AG20443 (cell line): Measurements from ENCODE around the gene EIF4A3.

ENCODE experiments used
- DNase-seq: peaks from one replicate; pipeline ENCODE4 v3.0.0; 2012; ENCODE audit warnings: low spot score, mixed read lengths

Gene EIF4A3

GRCh38 chr17:80133626-80133970, 13.3 kb downstream of the EIF4A3 start:
- DNase-seq = no peak

DNA sequence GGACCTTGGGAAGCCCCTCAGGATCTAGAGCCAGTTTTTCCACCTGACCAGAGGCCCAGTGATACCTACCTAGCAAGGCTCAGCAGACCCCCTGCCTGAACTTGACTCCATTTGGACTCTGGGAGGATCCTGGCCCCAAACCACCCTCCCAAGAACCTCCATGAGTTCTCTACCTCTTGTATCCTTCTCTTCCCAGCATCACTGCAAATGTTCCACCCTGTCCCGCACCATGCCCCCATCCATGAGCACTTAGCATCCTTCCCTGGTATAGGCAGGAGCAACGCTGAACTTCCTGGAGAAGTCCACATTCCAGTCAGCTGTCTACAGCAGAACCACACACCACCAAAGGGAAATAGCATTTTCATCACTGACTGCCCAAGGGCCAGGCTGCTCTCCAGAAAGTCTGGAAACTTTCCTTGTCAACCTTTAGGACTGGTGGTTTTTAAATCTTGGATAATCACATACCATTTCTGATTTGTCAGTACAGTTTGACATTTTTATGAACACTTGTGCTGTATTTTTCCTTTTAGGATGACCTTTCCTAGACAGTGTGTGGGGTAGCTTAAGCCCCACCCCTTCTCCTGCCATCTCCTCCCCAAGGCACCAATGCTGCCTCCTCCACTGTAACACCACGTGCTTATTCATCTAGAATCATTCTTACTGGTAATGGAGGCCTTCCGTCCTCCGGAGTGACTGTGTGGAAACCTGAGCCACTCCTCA, 13.9 kb downstream of the EIF4A3 start:
- DNase-seq = no peak

GRCh38 chr17:80130992-80131391, 15.9 kb downstream of the EIF4A3 start:
- DNase-seq = no peak

DNA sequence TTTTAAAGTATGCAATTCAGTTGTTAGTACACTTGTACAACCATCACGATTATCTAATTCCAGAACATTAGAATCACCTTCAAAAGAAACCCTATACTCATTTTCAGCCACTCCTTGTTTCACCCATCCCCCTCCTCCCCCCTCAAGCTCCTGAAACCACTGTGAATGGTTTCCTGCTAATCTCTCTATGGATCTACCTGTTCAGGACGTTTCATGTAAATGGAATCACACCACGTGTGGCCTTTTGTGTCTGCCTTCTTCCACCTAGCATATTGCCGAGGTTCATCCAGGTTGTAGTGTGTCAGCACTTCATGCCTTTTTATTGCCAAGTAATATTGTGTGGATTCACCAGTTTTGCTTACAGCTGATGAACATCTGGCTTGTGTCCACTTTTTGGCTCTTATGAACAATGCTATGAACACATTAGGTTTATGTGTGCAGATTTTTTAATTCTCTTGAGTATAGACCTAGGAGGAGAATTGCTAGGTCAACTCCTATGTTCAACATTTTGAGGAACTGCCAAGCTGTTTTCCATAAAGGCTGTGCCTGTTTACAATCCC, 17.8 kb downstream of the EIF4A3 start:
- DNase-seq = no peak

- no peak for DNase-seq
These were observed 20.5 kb downstream of the EIF4A3 start for GRCh38 chr17:80126449-80126715.

- peak; percentile 84 for DNase-seq
These were observed 21.1 kb downstream of the EIF4A3 start for GRCh38 chr17:80125656-80126448.

GRCh38 chr17:80124351-80124981, 22.5 kb downstream of the EIF4A3 start:
- DNase-seq = peak; percentile 39

DNA sequence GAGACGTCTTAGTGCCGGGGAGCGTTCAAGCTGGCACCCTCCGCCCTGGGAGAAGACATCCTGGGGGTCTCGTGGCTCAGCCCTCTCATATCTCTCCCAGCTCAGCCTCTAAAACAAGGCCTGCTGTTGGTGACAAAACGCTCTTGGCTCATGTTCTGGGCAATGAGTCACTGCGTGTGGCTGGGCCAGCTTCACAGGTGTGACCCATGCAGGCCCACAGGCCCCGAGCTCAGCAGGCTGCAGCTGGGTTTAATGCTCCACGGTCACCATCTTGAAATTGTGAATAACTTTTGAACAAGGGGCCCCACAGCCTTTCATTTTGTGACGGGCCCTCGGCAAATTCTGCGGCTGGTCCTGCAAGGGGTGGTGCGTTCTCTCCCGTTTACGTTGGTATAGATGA, 23.1 kb downstream of the EIF4A3 start:
- DNase-seq = peak; percentile 58

- no peak for DNase-seq
These were observed 23.9 kb downstream of the EIF4A3 start for GRCh38 chr17:80122926-80123505.

DNA sequence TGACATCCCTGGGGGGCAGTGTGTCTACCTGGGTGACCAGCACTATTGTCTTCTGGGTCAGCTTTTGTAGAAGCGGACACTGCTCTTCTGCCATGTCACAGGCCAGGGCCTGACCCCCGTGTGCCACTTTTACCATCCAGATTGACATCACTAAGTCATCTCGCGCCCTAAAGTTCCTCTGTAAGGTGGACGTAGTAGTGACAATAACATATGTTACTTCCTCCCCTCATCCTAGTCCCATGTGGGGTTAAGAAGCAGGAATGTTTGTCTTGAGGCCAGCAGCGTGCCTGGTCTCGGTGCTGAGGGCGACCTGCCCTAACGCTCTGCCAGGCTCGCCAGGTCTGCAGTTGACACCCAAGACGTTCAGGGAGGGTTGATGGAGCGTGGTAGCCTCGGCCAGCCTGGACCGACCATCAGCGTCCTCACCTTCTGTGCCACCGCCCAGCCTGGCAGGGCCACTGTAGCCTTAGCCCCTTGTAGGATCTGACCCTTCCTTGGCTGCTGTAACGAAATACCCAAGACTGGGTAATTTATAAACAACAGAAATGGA, 24.8 kb downstream of the EIF4A3 start:
- DNase-seq = no peak

DNA sequence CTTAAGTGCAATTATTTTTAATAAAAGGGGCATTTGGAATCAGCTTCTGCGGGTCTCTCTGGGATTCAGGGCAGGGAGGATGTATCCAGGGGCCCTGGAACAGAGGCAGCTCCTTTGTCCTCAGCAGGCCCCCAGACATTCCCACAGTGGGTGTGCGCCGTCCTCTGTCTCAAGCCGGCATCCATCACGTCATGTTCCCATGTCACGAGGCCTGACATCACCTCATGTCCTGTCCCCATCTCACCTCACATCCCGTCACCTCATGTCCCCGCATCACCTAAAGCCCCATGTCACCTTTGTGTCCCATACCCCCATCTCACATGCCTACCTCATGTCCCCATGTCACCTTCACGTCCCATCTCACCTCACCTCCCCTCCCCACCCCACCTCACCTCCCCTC, 27.1 kb downstream of the EIF4A3 start:
- DNase-seq = no peak

DNA sequence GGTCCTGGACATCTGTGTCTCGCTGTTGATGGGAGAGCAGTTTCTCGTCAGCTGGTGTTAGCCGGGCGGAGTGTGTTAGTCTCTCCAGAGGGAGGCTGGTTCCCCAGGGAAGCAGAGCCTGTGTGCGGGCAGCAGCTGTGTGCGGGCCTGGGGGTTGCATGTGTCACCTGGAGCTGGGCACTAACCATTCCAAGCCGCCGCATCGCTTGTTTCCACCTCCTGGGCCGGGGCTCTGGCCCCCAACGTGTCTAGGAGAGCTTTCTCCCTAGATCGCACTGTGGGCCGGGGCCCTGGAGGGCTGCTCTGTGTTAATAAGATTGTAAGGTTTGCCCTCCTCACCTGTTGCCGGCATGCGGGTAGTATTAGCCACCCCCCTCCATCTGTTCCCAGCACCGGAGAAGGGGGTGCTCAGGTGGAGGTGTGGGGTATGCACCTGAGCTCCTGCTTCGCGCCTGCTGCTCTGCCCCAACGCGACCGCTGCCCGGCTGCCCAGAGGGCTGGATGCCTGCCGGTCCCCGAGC, 27.6 kb downstream of the EIF4A3 start:
- no peak for DNase-seq

- no peak for DNase-seq
These were observed 28.2 kb downstream of the EIF4A3 start for GRCh38 chr17:80118601-80119270.

DNA sequence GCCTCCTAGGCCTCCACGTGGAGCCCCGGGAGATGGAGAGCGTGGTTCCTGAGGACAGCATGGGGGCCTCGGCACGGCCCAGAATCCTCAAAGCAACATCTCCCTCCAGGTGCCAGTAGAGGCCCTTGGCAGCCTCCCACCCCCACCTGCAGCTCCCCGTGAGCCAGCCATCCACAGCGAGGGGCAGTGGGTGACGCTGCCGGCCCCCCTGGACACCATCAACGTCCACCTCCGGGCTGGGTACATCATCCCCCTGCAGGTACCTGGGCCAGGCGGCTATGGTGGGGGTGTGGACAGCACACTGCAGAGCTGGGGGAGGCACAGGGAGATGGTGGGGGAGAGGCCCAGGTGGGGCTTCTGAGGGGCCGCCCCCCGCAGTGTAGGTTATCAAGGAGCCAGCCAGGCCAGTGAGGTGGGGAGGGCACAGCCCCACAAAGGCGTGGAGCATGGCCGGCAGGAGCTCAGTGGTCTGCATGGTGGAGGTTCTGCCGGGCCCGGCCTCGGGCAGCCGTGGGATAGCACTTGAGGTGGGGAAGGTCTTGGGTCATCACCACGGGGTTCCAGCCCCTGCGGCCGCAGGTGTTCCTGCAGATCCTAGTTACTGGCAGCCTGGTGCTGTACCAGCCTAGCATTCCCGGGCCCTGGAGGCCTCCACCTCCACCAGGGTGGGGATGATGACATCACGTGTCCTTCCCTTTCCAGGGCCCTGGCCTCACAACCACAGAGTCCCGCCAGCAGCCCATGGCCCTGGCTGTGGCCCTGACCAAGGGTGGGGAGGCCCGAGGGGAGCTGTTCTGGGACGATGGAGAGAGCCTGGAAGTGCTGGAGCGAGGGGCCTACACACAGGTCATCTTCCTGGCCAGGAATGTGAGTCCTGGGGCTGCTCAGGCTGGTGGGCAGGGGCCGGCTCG, 29.2 kb downstream of the EIF4A3 start:
- no peak for DNase-seq

DNA sequence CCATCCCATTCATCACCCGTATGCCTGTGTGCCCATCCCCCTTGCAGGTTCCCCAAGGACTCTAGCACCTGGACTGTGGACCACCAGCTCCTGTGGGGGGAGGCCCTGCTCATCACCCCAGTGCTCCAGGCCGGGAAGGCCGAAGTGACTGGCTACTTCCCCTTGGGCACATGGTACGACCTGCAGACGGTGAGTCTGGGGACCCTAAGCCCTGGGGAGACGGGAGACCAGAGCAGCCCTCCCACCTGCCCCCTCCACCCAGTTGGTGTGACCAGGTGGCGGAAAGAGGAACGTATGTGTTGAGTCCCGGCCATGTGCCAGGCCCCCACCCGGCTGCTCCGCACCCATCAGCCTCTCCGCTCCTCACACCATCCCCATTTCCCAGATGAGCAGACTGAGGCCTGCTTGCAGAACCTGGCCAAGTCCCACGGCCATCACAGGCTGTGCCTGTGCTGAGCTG, 30.0 kb downstream of the EIF4A3 start:
- no peak for DNase-seq

GRCh38 chr17:80116276-80116920, 30.5 kb downstream of the EIF4A3 start:
- no peak for DNase-seq

DNA sequence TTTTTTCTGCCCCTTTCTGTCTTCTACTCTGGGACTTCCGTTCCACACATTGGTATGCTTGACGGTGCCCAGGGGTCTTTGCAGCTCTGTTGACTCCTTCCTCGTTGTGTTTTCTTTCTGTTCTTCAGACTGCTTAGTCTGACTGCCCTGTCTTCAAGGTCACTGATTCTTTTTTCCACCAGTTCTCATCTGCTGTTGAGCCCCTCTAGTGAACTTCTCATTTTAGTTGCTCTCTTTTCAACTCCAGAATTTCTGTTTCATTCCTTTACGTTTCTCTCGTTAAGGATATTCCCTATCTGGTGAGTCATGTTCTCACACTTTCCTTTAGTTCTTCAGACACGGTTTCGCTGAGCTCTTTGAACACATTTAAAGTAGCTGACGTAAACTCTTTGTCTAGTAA, 31.8 kb downstream of the EIF4A3 start:
- no peak for DNase-seq

- no peak for DNase-seq
These were observed 32.2 kb downstream of the EIF4A3 start for GRCh38 chr17:80114758-80115157.

DNA sequence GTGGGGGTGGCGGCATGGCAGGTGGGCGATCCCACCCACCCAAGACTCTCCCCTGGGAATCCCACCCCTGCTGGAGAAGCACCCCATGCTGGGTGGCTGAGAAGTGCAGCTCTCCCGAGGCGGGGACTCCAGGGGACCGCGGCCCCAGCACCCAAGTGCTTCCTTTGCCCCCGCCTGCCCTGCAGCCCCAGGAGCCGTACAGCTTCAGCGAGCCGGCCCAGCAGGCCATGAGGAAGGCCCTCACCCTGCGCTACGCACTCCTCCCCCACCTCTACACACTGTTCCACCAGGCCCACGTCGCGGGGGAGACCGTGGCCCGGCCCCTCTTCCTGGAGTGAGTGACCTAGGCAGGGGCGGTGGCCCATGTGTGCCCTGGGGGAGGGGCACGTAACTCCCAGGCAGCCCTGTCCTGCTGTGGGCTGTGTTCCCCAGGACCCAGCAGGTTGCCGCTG, 33.9 kb downstream of the EIF4A3 start:
- DNase-seq = no peak
